ENCODE results near the gene CBLC. TPM values are rescaled to one million over a fixed set of nuclear protein-coding genes. Genes with fewer than 3 reads are reported as not detected.

The CBLC gene
- total and polyA plus RNA-seq, 7 donors, result 46.8 to 64.5 (median 58.0) TPM; not detected in 4

DNA sequence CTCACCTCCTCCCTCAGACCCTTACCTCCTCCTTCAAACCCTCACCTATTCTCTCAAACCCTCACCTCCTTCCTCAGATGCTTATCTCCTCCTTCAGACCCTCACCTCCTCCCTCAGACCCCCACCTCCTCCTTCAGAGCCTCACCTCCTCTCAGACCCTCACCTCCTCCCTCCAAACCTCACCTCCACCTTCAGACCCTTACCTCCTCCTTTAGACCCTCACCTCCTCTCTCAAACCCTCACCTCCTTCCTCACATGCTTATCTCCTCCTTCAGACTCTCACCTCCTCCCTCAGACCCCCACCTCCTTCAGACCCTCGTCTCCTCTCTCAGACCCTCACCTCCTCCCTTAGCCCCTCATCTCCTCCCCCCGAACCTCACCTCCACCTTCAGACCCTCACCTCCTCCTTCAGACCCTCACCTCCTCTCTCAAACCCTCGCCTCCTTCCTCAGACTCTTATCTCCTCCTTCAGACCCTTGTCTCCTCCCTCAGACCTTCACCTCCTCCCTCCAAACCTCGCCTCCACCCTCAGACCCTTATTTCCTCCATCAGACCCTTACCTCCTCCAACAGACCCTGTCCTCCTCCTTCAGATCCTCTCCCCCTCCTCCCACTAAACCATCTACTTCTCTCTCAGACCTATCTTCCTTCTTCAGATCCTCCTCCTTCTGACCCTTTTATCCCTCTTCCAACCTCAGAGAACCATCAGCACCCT is 31.6 kb upstream of the CBLC start:
- TF ChIP-seq CTCF (IDR thresholded peaks at IDR 0.05) (no peak), POLR2AphosphoS5 (IDR thresholded peaks at IDR 0.05) (no peak), EP300 (IDR thresholded peaks at IDR 0.05) (no peak), POLR2A (IDR thresholded peaks at IDR 0.05) (no peak)
- DNase-seq, result no peak
- Histone ChIP-seq H3K36me3 (peaks cover 0 to 4% (median 0%) of the 10 kb centered on the region in 4 donors), H3K4me3 (no peak overlapping the region), H3K27me3 (no peaks in the 10 kb centered on the region), H3K4me1 (peaks cover 0 to 87% (median 78%) of the 10 kb centered on the region in 4 donors), H3K27ac (peak overlapping the region; percentile 90 to 98 (median 94)), H3K9me3 (no peaks in the 10 kb centered on the region)
- WGBS, 2 donors, result 66 to 74% methylated on average over 4 of the region's 4 CpGs
- intact Hi-C loops (cut with DNase I), result loop anchor here (5.0 kb wide), 2 partner anchors 101 to 1551 kb away; partner anchors contain the start of genes HIF3A and NECTIN2

DNA sequence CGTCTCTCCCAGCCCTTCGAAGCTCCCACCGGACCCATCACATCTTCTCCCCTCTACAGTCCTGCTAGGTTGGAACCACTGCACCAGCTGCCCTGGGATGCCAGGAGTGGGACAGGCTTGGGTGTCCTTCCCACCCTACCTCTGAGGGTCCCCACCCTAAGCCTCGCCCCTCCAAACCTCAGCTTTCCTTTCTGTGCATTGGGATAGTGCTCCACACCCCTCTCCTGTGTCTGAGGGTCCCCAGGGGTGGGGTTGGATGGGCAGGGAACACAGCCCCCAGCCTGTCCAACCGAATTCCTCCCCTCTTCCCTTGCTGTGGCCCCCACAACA is 31.1 kb upstream of the CBLC start:
- peak overlapping the region in 1 of 4 donors; percentile 72 for H3K4me3 ChIP-seq
- no peak for TF ChIP-seq POLR2AphosphoS5 (IDR thresholded peaks at IDR 0.05)
- no peak for TF ChIP-seq CTCF (IDR thresholded peaks at IDR 0.05)
- no peak for TF ChIP-seq EP300 (IDR thresholded peaks at IDR 0.05)
- no peak for TF ChIP-seq POLR2A (IDR thresholded peaks at IDR 0.05)
- peaks cover 0 to 9% (median 0%) of the 10 kb centered on the region in 4 donors for H3K36me3 ChIP-seq
- intact Hi-C loops (cut with DNase I), result loop anchor here (5.0 kb wide), 2 partner anchors 101 to 1551 kb away; partner anchors contain the start of genes HIF3A and NECTIN2
- no peak for DNase-seq
- no peaks in the 10 kb centered on the region for H3K9me3 ChIP-seq
- H3K27me3 ChIP-seq, result no peaks in the 10 kb centered on the region
- WGBS, 2 donors, result 44 to 75% methylated on average over 5 of the region's 5 CpGs
- H3K27ac ChIP-seq, result peak overlapping the region; percentile 90 to 98 (median 94)
- peaks cover 0 to 87% (median 78%) of the 10 kb centered on the region in 4 donors for H3K4me1 ChIP-seq

- 2 to 7% methylated on average over 34 of the region's 34 CpGs for WGBS, 2 donors
- peak; percentile 98 for DNase-seq
- peaks cover 0 to 89% (median 79%) of the 10 kb centered on the region in 4 donors for H3K4me1 ChIP-seq
Measured at GRCh38 chr19:44746946-44747738, 30.5 kb upstream of the CBLC start.

More at GRCh38 chr19:44746946-44747738, 30.5 kb upstream of the CBLC start:
- Histone ChIP-seq H3K9me3 (no peaks in the 10 kb centered on the region), H3K27ac (peak overlapping the region; percentile 90 to 98 (median 94)), H3K4me3 (peak overlapping the region; percentile 59 to 83 (median 76)), H3K36me3 (peaks cover 0 to 15% (median under 1%) of the 10 kb centered on the region in 4 donors), H3K27me3 (no peaks in the 10 kb centered on the region)
- TF ChIP-seq POLR2AphosphoS5 (IDR thresholded peaks at IDR 0.05) (peak; percentile 82 to 95 (median 90)), POLR2A (IDR thresholded peaks at IDR 0.05) (peak; percentile 58 to 76), CTCF (IDR thresholded peaks at IDR 0.05) (no peak), EP300 (IDR thresholded peaks at IDR 0.05) (peak in 3 of 4 donors; percentile 36 to 87 (median 61))
- intact Hi-C loops (cut with DNase I), result loop anchor here (5.0 kb wide), 2 partner anchors 100 to 1550 kb away; partner anchors contain the start of genes HIF3A and NECTIN2
